ENCODE data around the gene MARCHF7.

DNA sequence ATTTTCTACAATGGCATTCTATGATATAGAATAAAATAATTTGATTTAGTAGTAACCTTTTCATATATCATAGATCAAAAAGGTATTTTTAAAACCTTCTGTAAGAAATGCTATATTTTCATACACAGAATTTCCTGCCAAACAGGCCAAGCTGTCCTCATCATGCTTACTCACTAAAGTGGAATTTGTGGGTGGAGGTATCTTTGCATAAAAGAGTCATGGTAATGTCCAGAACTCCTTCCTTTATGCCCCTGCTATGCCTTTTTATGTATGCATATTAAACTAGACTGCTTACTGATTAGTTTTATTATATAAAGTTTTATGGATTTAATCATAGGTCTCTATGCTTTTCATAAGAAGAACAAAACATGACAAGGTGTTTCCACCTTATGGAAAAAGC lies 27.5 kb upstream of the MARCHF7 start:
- TF ChIP-seq POLR2AphosphoS5 (IDR thresholded peaks at IDR 0.05; ENCODE audit: low read depth, low read length) (no peak), POLR2A (IDR thresholded peaks at IDR 0.05; ENCODE audit: low read depth, low read length) (no peak)
